OCI-LY1 (cell line): ENCODE measurements around the gene NUP210L.

ENCODE experiments used
- EZH2 ChIP-seq: fragments of 200-600 bp; sonication (generic), shearing (Covaris generic); IDR thresholded peaks from 2 replicates; pipeline ENCODE4 v1.8.0; 2017; ENCODE audit warnings: borderline replicate concordance, mixed run types, mild to moderate bottlenecking, antibody characterized with exemption, low read length, moderate library complexity, mixed read lengths
- TF ChIP-seq, protein P1 (sequence below): fragments of 200-600 bp; sonication (generic), shearing (Covaris generic); IDR thresholded peaks from 2 replicates; pipeline ENCODE4 v1.5.1; 2017; ENCODE audit warnings: mild to moderate bottlenecking, antibody characterized with exemption, low read length, moderate library complexity, mixed read lengths

DNA sequence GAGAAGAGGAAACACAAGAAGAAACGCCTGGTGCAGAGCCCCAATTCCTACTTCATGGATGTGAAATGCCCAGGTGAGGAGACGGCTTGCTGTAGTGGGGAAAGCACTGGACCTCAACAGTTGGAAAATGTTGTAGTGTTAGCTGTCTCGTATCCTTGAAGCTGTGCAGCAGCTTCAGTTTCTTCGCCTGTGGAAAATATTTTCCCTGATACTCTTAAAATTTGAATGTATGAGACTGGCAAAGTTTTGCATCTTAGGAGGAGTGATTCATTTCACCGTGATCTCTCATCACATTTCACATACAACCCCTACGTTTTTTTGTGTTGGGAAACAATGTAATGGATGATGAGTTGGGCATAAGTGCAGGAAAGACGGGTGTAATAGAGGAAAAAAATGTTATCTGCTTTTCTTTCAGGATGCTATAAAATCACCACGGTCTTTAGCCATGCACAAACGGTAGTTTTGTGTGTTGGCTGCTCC is 163.7 kb downstream of the NUP210L start:
- TF ChIP-seq, protein P1, sequence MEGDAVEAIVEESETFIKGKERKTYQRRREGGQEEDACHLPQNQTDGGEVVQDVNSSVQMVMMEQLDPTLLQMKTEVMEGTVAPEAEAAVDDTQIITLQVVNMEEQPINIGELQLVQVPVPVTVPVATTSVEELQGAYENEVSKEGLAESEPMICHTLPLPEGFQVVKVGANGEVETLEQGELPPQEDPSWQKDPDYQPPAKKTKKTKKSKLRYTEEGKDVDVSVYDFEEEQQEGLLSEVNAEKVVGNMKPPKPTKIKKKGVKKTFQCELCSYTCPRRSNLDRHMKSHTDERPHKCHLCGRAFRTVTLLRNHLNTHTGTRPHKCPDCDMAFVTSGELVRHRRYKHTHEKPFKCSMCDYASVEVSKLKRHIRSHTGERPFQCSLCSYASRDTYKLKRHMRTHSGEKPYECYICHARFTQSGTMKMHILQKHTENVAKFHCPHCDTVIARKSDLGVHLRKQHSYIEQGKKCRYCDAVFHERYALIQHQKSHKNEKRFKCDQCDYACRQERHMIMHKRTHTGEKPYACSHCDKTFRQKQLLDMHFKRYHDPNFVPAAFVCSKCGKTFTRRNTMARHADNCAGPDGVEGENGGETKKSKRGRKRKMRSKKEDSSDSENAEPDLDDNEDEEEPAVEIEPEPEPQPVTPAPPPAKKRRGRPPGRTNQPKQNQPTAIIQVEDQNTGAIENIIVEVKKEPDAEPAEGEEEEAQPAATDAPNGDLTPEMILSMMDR = no peak
- no peak for TF ChIP-seq EZH2
